Lower leg skin (tissue), 4 donors: ENCODE data around the gene ARMC12. TPM values are rescaled to one million over a fixed set of nuclear protein-coding genes. Genes with fewer than 3 reads are reported as not detected.

Source experiments
- DNase-seq, 2 donors: peaks; one replicate each; pipeline ENCODE4 v3.0.0-alpha.2; 2019; ENCODE audit warnings: low spot score in 2 of 2
- H3K4me3 ChIP-seq: fragments of 200-600 bp; sonication (generic); 2 replicates; pipeline ENCODE4 v1.5.1; 2017; ENCODE audit warnings: mild to moderate bottlenecking, low read depth; ENCODE audit not compliant: poor library complexity, severe bottlenecking
- POLR2A ChIP-seq, 2 donors: fragments of 450-650 bp; IDR thresholded peaks; one replicate each; pipeline ENCODE4 v1.6.1; 2016 to 2017; ENCODE audit warnings: antibody characterized with exemption in 2 of 2, mild to moderate bottlenecking in 1 of 2, moderate library complexity in 1 of 2
- WGBS, 2 donors: methylation state at CpG; one replicate each; pipeline ENCODE4 v1.1.5; 2018; 5-methylcytosine and 5-hydroxymethylcytosine counted together
- intact Hi-C: fragments of 100-400 bp; cut with DNase I; formaldehyde crosslinking; loops from one replicate; pipeline ENCODE4 v1.15.0; 2023; ENCODE audit warnings: low total_unique reads
- total RNA-seq, 4 donors: library from RNA; depleted of rRNA; stranded (reverse); fragments of >200 nt; gene quantifications; one replicate each; pipeline ENCODE4 v1.1.0, GENCODE V29; 2016
- TF ChIP-seq, protein P1 (sequence below), 3 donors: fragments of 450-650 bp; IDR thresholded peaks; one replicate each; pipeline ENCODE4 v1.5.1; 2016; ENCODE audit warnings: antibody characterized with exemption in 3 of 3, mild to moderate bottlenecking in 3 of 3, moderate library complexity in 2 of 3

The ARMC12 gene
- total RNA-seq, 4 donors from 2014 or later: 0.52 TPM; not detected in 3

DNA sequence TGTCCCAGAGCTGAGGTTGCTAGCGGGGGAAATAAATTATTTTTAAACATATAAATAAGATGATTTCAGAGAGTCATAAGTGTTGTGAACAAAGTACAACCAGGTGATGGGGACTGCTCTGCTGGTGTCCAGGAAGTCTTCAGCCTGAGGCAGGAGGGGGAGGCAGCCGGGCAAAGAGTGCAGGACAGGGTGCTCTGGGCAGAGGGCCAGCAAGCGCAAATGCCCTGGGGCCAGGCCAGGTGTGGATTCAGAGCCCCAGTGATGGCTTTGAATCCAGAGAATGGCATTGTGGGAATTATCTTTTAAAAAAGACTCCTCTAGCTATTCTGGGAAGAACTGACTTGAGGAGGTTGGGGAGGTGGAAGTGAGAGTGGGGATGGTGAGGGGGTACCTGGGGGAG lies 45.6 kb downstream of the ARMC12 start:
- intact Hi-C loops: no loop called here
- TF ChIP-seq, protein P1, sequence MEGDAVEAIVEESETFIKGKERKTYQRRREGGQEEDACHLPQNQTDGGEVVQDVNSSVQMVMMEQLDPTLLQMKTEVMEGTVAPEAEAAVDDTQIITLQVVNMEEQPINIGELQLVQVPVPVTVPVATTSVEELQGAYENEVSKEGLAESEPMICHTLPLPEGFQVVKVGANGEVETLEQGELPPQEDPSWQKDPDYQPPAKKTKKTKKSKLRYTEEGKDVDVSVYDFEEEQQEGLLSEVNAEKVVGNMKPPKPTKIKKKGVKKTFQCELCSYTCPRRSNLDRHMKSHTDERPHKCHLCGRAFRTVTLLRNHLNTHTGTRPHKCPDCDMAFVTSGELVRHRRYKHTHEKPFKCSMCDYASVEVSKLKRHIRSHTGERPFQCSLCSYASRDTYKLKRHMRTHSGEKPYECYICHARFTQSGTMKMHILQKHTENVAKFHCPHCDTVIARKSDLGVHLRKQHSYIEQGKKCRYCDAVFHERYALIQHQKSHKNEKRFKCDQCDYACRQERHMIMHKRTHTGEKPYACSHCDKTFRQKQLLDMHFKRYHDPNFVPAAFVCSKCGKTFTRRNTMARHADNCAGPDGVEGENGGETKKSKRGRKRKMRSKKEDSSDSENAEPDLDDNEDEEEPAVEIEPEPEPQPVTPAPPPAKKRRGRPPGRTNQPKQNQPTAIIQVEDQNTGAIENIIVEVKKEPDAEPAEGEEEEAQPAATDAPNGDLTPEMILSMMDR (IDR thresholded peaks at IDR 0.05): no peak
- TF ChIP-seq POLR2A (IDR thresholded peaks at IDR 0.05): no peak
- H3K4me3 ChIP-seq: no peak overlapping the region
- DNase-seq: no peak
- WGBS, 2 donors: 36 to 48% methylated on average over 3 of the region's 3 CpGs

DNA sequence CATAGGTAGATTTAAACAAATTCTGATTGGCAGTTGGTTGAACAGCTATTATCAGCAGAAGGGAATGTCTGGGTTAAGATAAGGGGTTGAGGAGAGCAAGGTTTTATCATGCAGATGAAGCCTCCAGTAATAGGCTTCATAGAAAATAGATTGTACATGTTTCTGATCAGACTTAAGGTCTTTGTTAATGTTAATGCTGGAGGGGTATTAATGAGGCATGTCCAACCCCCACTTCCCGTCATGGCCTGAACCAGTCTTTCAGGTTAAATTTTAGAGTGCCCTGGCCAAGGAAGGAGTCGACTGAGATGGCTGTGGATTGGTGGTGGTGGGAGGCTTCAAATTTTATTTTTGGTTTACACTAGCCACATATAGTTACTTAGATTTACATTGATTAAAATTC lies 47.4 kb downstream of the ARMC12 start:
- intact Hi-C loops: no loop called here
- DNase-seq: no peak
- no peak overlapping the region for H3K4me3 ChIP-seq
- TF ChIP-seq, protein P1 (IDR thresholded peaks at IDR 0.05): no peak
- no peak for TF ChIP-seq POLR2A (IDR thresholded peaks at IDR 0.05)
- 32 to 47% methylated on average over 2 of the region's 2 CpGs for WGBS, 2 donors

DNA sequence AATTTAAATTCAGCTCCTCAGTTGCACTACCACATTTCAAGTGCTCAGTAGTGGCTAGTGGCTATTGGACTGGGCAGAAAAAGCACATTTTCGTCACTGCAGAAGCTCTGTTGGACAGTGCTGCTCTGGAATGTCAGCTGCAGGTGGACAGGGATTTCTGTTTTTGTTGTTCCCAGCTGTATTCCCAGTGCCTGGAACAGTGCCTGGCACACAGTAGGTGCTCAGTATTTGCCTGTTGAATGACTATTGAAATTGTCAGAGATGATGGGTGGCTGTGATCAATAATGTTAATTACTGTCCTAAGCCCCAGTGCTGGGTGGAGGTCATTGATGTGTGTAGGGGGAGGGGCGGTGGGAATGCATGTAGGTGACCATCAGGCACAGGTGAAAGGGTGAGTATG lies 49.4 kb downstream of the ARMC12 start:
- intact Hi-C loops: no loop called here
- no peak for DNase-seq
- TF ChIP-seq, protein P1 (IDR thresholded peaks at IDR 0.05): no peak
- TF ChIP-seq POLR2A (IDR thresholded peaks at IDR 0.05): no peak
- 60 to 69% methylated on average over 2 of the region's 2 CpGs for WGBS, 2 donors
- H3K4me3 ChIP-seq: no peak overlapping the region

DNA sequence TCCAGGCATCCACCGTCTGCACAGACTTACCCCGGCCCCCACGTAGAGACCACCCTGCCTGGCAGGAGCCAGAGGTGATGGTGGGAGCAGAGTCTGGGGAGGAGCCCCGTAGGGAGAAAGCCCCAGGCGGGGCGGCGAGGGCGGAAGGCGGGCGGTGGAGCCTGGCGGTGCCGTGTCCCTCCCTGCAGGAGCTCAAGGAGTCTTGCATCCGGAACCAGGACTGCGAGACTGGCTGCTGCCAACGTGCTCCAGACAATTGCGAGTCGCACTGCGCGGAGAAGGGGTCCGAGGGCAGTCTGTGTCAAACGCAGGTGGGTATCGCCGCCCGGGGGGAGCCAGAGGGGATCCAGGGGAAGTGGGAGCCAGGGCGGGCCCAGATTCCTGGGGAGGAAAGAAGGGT lies 50.0 kb downstream of the ARMC12 start:
- WGBS, 2 donors: 50 to 55% methylated on average over 25 of the region's 25 CpGs
- H3K4me3 ChIP-seq: no peak overlapping the region
- TF ChIP-seq, protein P1 (IDR thresholded peaks at IDR 0.05): no peak
- TF ChIP-seq POLR2A (IDR thresholded peaks at IDR 0.05): no peak
- no peak for DNase-seq
- intact Hi-C loops: no loop called here

DNA sequence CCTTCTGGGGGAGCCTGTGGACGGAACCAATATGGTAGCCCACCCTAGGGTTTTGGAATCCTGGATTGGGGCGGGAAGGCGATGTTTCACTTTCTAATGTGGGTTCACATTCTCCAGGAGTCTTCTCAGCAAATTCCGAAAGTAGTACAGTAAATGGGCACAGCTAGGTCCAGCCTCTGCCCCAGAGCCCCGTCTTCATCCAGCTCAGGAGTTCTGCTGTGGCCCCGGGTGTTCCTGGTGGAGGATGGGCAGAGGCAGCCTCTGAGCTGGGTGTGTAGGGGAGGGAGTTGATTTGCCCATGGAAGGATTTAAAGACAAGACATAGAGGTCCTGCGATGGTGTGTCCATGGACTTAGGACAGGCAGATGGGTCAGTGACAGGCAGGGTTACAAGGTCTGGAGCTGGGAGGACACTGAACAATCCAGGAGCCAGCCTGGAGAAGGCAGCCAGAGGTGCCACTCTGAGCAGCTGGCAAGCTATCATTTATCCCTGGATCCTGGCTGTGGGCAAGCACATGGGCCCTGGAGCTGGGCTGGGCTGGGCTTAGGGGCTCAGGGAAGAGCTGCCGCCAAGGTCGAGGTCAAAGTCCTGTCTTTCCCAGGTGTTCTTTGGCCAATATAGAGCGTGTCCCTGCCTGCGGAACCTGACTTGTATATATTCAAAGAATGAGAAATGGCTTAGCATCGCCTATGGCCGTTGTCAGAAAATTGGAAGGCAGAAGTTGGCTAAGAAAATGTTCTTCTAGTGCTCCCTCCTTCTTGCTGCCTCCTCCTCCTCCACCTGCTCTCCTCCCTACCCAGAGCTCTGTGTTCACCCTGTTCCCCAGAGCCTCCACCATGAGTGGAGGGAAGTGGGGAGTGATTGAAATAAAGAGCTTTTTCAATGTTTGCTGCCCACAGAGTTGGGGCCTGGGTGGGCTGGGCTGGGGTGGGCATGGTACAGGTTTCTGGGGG lies 50.7 kb downstream of the ARMC12 start:
- no peak overlapping the region for H3K4me3 ChIP-seq
- TF ChIP-seq, protein P1 (IDR thresholded peaks at IDR 0.05): no peak
- TF ChIP-seq POLR2A (IDR thresholded peaks at IDR 0.05): no peak
- WGBS, 2 donors: 70 to 73% methylated on average over 13 of the region's 13 CpGs

More for the DNA sequence above, 50.7 kb downstream of the ARMC12 start:
- DNase-seq: no peak
- intact Hi-C loops: no loop called here
